Astrocyte (in vitro differentiated cells and primary cell): ENCODE results near the gene BTNL9.
"Not testable (repeated sequence)": the region's sequence is repeated elsewhere in the genome, so short reads cannot be mapped to it uniquely, and the experiment has no call there.

Experiments used
- CTCF ChIP-seq: IDR thresholded peaks from 2 replicates; pipeline ENCODE4 v1.5.1; 2011; ENCODE audit warnings: low read depth, mild to moderate bottlenecking, inconsistent platforms, low read length, moderate library complexity; ENCODE audit not compliant: insufficient read depth
- EZH2 ChIP-seq: IDR thresholded peaks from 2 replicates; pipeline ENCODE4 v1.6.1; 2012; ENCODE audit warnings: mild to moderate bottlenecking, low read length, inconsistent platforms; ENCODE audit not compliant: insufficient read depth

GRCh38 chr5:181014654-181015053 lies 25.4 kb upstream of the BTNL9 start:
- TF ChIP-seq CTCF, EZH2: not testable (repeated sequence)
